Measurements from ENCODE around the gene KIF26A.
"Not testable (repeated sequence)": the region's sequence is repeated elsewhere in the genome, so short reads cannot be mapped to it uniquely, and the experiment has no call there.

The KIF26A gene

DNA sequence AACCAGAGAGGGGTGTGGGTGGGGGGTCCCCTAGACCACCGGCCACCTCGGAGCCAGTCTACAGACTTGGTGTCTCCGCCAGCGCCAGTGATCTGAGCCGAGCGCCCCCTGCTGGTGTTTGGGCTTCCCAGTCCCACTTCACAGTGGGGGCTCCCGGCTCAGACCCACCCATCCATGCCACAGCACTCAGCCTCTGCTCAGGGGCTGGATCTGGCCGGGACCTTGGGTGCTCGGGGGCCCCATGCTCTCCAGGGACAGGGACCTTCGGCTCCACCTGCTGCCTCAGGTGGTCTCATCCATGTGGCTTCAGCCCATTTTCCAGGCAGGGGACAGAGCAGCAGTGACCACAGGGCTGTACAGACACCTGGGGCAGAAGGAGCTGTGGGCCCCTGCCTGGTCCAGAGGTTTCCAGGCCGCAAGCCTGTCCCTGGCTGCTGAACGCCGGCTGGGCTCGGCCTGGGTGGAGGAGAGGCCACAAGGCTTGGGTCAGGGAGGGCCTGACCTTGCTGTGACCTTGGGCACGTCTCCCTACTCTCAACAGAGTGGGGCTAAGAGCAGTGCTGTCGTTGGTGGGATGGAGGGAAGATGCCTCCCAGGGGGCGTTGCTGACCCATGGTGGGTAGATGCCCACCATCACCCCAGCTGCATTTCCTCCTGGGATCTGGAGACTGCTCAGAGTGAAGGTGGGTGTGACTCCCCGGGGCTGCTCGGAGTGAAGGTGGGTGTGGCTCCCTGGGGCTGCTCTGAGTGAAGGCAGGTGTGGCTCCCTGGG is 86.3 kb downstream of the KIF26A start:
- peak in 6 of 10 donors; percentile 17 to 87 (median 48) for DNase-seq
- intact Hi-C loops (cut with DNase I), result no loop called here

DNA sequence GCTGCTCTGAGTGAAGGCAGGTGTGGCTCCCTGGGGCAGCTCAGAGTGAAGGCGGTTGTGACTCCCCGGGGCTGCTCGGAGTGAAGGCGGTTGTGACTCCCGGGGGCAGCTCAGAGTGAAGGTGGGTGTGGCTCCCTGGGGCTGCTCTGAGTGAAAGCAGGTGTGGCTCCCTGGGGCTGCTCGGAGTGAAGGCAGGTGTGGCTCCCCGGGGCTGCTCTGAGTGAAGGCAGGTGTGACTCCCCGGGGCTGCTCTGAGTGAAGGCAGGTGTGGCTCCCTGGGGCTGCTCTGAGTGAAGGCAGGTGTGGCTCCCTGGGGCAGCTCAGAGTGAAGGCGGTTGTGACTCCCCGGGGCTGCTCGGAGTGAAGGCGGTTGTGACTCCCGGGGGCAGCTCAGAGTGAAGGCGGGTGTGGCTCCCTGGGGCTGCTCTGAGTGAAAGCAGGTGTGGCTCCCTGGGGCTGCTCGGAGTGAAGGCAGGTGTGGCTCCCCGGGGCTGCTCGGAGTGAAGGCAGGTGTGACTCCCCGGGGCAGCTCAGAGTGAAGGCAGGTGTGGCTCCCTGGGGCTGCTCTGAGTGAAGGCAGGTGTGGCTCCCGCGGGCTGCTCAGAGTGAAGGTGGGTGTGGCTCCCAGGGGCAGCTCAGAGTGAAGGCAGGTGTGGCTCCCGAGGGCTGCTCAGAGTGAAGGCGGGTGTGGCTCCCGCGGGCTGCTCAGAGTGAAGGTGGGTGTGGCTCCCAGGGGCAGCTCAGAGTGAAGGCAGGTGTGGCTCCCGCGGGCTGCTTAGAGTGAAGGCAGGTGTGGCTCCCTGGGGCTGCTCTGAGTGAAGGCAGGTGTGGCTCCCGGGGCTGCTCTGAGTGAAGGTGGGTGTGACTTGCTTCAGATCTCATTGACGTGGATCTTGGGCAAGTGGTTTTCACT is 87.1 kb downstream of the KIF26A start:
- peak in 3 of 10 donors; percentile 1 to 40 (median 37) for DNase-seq
- intact Hi-C loops (cut with DNase I), result not testable (repeated sequence)

- peak in 6 of 10 donors; percentile 2 to 71 (median 36) for DNase-seq
- intact Hi-C loops (cut with DNase I), result no loop called here
Measured at GRCh38 chr14:104226421-104227383, 88.3 kb downstream of the KIF26A start.

- intact Hi-C loops (cut with DNase I), result no loop called here
- peak in 3 of 10 donors; percentile 21 to 47 (median 24) for DNase-seq
Measured at GRCh38 chr14:104227806-104228205, 89.4 kb downstream of the KIF26A start.

DNA sequence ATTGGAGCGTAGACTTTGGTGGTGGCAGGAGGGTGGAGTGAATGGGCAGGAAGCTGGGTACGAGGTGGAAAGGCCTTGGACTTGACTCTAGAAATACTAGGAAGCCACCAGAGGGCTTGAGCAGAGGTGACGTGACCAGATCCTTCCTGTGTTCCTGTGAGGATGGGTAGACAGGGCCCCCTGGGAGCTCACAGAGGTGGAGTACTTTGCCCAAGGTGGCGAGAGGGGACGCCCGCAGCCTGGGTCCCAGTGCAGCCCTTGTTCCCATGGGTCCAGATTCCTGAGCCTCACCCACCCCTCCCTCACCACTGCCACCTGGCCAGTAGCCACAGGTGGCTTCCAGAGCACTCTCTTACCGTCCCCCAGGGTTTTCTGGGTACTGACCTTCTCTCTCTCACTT is 89.8 kb downstream of the KIF26A start:
- intact Hi-C loops (cut with DNase I), result no loop called here
- peak in 4 of 10 donors; percentile 1 to 67 (median 20) for DNase-seq

DNA sequence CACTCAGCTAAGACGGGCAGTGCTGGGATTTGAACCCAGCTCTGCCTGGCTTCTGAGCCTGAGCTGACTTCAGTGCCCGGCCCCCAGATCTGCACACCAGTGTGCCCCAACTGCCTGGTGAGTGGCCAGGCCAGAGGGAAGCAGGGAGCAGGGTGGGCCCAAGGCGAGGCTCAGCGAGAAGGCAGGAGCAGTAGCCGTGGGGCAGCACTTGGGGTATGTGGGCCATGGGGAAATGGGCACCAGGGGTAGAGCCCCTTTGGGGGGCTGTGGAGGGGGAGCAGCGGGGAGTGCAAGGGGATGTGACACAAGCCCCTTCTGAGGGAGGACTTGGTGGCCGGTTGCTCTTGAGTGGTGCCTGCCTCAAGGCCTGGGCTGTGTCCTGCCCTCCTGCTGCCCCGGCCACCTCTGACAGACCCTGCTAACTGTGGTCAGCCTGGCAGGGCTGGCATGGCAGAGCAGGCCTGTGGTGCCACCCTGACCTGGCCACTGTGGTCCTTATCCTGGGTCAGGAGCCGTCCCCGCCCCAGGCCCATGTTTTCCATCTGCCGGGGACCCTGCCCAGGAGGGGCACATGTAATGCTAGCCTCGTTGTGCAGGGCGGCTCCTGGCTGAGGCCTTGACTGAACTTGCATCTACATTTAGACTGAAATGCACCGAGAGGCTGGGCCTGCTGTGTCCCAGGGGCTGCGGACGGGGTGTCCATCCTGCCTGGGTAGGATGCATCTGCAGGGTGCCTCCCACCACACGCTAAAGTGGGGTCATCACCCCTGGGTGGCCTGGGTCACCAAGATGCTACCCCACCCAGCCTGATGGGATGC is 90.5 kb downstream of the KIF26A start:
- intact Hi-C loops (cut with DNase I), result no loop called here
- DNase-seq, result peak in 5 of 10 donors; percentile 1 to 79 (median 63)

- DNase-seq, result peak in 4 of 10 donors; percentile 3 to 63 (median 50)
- intact Hi-C loops (cut with DNase I), result no loop called here
Measured at GRCh38 chr14:104229534-104230055, 91.2 kb downstream of the KIF26A start.

DNA sequence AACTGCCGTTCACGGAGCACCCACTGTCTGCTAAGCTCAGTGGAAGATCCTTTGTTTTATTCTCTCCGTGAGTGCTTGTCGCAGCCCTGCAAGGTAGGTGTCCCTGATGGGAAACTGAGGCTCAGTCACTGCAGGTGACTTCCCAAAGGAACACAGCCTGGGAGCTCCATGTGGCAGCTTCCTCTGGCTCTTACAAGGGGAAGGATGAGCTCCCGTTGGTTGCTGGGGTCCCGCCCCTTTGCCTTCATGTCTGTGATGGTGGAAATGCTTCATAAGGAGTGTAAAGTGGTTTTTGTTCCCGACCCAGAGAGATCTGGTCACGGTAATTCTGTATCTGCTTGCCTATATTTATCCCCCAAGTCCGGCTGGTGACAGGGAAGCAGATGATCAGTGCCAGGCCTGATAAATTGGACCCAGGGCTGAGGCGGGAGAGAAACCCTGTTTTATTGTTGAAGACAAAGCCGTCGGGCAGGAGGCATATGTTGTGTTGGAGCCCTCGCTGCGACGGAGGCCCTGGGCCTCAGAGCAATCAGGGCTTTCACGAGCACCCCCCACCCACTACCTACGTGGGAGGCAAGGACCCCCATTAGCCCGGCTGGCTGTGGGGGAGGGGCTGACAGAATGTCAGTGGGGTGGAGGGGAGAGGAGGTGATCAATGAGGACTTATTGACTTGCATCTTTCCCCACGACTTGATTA is 91.9 kb downstream of the KIF26A start:
- intact Hi-C loops (cut with DNase I), result no loop called here

More for the DNA sequence above, 91.9 kb downstream of the KIF26A start:
- peak in 5 of 10 donors; percentile 3 to 53 (median 43) for DNase-seq
